ENCODE data around the gene TTC27. TPM values are rescaled to one million over a fixed set of nuclear protein-coding genes. Genes with fewer than 3 reads are reported as not detected.
"Not testable (repeated sequence)": the region's sequence is repeated elsewhere in the genome, so short reads cannot be mapped to it uniquely, and the experiment has no call there.

TTC27 gene
- total RNA-seq, 1 experiment from 2014 or later, result 23.9 TPM

DNA sequence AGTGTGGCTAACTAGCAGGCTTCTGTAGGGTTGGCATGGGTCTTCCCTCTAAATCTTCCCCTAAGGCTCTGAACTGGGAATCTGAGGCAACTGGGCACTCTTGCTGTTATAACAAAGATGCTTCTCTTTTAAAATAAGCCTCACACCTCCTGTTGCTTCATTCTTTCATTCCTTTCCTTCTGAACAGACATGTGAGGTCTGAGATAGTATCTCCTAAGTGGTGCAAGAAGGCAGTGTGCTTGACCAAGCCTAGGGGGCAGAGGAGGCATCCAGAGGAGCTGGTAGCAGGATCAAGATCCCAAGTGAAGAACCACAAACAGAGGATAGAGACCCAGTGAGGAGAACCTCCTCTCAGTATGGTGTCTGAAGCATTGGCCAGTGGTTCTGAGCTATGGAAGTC lies 90.9 kb downstream of the TTC27 start:
- DNase-seq (ENCODE audit: low read depth), result no peak

DNA sequence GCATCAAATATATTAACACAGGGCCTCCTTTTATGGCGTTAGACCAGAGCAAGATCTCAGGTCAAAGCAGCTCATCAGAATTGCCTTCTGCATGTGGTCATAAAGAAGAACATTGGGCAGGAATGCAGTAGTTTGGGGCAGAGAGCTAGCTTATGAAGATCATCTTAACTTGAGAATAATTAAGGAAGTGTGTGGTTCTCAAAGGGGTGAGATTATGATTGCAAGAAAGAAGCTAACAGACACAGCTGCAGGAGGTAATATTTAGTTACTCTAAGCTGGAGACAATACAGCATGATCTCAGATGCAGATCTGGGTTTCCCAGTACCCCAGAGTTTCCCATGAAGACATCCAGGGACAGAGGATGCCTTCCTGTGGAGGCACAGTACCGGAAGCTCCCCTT lies 91.6 kb downstream of the TTC27 start:
- DNase-seq (ENCODE audit: low read depth), result no peak

DNA sequence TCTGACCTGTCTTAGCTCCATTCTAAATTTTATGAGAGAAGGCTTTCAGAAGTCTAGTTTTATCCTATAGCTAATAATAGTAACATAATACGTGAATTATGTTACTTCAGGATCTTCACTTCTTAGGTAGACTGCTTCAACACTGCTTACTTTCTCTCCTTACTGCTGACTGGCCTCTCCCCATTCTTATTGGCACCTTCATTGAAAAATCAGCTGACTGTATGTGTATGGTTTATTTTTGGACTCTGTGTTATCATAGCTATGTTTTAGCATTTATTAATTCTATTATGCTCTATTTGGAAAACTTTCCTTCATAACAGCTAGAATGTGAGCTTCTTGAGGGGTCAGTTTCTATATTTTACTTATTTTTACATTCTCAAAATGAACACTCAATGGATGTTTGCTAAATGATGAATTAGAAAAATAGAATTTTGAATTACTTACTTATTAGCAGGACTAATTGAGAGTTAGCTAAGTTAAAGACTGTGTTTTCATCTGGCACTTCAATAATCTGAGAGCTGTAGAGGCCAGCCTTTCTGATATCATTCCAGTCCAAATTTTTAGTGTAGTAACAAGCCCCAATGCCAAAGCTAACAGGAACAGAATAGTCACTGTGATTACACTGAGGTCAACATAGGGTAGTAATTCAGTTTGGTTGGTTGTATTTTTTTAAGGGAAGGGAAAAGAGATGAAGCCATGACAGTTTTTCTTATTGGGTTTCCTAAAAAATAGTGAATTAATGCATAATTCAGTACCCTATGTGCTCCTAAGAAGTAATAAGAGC lies 92.3 kb downstream of the TTC27 start:
- no peak for DNase-seq (ENCODE audit: low read depth)

DNA sequence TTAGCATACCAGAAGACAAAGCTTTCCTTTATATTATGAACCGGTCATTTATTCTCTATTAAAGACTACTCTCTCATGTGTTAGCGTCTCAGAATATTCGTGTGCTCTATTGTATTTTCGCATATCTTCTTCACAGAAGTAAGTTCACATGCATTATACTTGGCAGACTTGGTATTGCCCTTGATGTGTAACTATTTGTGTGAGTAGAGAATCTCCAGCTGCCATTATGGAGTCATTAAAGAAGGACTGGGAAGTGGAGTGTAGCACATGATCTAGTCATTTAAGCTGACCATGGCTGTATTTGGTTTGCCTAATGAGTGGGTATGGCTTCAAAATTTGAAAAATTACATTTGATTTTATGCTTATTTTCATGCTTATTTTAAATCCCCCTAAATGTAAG lies 92.9 kb downstream of the TTC27 start:
- DNase-seq (ENCODE audit: low read depth), result no peak

DNA sequence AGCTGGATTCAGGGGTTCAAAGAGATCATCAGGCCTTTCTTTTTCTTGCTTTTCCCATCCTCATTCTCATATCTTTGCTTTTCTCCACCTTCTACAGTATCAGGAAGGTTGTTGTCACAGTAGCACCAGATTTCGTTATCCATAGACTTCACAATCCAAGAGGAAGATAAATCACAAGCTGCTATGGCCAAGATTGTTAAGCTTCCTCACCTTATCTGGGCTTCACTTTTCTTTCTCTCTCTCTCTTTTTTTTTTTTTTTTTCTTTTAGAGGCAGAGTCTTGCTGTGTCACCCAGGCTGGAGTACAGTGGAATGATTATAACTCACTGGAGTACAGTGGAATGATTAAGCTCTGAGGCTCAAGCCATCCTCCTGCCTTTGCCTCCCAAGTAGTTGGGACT lies 93.5 kb downstream of the TTC27 start:
- no peak for DNase-seq (ENCODE audit: low read depth)

DNA sequence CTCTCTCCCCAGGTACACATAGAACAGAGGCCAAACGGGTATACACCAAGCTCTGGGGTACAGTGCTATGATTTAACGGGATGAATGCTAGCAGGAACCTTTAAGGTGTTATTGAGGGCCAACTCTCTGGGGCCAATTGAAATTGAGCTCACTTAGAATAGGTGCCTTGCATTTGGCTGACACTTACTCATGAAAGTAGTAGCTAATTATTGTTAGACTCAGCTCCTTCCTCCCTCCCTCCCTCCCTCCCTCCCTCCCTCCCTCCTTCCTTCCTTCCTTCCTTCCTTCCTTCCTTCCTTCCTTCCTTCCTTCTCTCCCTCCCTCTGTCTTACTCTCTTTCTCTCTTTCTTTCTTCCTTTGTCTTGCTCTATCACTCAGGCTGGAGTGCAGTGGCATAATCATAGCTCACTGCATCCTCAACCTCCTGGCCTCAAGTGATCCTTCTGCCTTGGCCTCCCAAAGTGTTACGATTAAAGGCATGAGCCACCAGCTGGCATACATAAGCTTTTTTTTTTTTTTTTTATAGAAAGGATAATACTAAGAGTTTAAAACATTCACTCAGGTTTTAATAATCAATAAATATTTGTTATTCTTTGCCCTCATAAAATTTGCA lies 95.7 kb downstream of the TTC27 start:
- DNase-seq (ENCODE audit: low read depth), result no peak

DNA sequence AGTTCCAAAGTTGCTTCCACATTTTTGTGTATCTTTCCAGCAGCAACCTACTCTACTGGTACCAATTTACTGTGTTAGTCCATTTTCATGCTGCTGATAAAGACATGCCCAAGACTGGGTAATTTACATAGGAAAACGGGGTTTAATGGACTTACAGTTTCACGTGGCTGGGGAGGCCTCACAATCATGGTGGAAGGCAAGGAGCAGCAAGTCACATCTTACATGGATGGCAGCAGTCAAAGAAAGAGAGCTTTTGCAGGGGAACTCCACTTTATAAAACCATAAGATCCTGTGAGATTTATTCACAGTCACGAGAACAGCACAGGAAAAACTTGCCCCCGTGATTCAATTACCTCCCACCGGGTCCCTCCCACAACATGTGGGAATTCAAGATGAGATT lies 98.8 kb downstream of the TTC27 start:
- DNase-seq (ENCODE audit: low read depth), result not testable (repeated sequence)

DNA sequence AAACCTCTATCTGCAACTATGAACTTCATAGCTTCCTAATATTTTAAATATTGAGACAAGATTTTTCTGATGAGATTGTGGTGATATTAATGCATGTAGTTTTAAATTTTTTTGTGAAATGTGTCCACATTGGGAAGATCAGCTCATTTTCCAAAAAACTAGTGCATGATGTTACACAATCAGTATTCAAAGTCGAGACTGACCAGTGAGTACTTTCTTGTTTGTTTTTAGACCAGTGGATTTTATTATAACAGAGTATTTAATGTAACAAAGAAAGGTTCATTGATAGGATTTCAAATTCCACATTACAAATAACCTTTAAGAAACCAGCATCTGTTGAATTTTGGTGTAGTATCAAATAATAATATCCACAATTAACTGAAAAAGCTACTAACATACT lies 99.3 kb downstream of the TTC27 start:
- DNase-seq (ENCODE audit: low read depth), result no peak

DNA sequence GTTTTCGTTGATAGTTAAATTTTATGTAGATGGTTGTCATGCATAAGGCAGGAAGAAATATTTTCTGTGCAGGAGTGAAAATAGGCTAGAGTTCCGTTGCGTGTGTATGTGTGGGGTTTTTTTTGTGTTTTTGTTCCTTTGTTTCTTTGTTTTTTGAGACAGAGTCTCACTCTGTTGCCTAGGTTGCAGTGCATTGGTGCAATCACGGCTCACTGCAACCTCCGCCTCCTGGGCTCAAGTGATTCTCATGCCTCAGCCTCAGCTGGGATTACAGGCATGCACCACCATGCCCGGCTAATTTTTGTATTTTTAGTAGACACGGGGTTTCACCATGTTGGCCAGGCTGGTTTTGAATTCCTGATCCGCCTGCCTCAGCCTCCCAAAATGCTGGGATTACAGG lies 103.1 kb downstream of the TTC27 start:
- DNase-seq (ENCODE audit: low read depth), result not testable (repeated sequence)

DNA sequence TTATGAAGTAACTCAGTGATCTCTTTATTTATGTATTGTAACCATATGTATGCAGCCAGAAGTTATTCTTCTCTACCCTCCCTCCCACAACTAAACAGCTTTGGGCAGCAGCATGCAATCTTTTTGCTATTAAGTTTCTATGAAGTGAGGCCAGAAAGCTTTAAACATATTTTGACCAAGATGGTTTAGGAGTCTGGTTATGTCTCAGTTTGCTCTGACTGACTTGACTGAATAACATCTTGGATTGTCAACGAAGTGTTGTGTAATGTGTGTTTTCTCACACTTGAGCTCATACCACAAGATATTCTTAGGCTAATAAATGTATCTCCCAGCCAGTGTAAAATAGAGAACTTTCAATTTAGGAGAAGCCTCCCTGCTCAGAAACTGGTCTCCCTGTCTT lies 104.3 kb downstream of the TTC27 start:
- no peak for DNase-seq (ENCODE audit: low read depth)

DNA sequence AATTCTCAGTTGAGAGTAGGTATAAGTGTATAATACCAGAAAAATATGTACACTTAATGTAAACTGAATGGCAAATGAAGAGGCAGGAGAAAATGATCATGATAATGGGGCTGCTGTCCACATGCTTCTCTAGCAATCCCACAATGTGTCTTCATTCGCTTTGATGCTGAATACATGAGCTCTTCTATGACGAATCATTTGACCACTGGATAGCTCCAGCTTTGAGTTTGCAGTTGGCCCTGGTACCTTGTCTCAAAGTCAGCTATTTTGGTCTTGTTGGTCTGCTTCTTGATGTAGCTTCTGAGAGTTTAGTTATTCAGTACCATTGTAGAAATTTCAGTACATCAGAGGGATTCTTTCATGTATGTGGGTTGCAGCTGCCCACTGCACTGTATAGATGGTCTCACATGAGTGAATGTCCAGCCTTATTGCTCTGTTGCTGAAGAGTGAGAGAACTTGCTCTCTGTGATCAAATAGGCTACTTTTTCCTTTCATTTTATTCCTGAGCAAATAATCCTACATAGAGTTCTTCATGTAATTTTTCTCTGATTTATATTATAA lies 105.1 kb downstream of the TTC27 start:
- DNase-seq (ENCODE audit: low read depth), result no peak

DNA sequence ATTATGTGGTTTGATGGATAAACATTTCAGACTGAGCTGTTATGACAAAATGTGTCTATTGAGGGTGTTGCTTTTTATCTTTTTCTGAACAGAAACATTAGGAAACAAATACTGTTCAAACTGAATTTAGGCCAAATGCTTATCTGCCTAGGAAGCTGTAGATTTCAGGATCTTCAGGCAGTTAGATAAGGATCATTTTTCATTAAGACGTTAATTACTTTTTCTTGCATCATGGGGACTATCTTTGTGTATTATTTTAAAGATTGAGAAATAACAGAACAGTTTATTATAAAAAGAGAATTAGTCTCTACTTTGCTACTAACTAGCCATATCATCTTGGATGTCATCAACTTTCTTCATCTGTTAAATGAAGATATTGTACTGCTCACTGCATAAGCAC lies 107.5 kb downstream of the TTC27 start:
- no peak for DNase-seq (ENCODE audit: low read depth)

DNA sequence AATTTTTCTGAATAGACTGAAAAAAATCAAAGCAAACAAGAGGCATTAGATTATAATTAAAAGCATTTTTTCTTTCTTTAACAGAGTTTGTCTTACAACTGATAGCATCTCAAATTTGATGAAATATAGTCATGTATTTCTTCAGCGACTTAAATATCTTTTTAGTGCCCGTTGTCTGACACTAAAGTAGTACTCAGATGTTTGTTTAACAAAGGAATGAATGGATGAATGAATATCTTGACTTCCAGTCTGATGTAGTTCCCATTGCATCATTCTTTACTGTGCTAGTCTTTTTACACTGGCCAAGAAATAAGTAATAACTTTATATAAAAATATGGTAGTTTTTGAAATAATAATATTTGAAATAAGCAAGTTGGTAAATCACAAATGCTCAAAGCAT lies 111.1 kb downstream of the TTC27 start:
- no peak for DNase-seq (ENCODE audit: low read depth)

DNA sequence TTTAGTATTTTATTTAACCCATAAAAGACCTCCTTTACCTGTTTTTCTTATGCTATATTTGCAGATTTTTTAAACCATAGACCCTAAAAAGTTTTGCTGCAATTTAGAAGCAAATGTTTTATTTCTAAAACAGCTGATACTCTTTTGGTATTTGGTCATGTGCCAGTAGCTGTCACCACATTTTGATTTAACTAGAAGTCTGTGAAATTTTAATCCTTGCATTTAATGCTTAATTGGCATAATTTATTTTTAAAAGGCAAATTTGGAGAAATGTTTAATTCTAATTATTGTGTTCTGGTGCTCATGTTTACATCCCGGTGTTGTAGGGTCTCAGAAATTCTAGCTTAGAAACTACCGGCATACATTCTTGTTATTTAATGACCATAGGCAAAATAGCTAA lies 111.8 kb downstream of the TTC27 start:
- DNase-seq (ENCODE audit: low read depth), result no peak

DNA sequence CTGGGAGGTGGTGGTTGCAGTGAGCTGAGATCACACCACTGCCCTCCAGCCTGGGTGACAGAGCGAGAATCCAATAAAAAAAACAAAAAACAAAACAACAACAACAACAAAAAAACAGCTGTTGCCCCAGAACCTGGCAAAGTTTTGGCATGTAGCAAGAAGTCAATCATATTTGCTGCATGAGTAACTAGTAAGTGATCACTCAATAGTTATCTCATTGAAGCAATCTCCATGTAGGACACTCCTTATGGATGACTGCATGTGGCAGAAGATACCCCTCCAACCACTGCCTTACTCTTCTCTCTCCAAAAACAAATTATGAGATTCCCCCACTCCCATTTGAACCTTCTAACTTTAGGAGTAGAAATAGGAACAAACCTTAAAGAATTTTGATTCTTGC lies 113.7 kb downstream of the TTC27 start:
- no peak for DNase-seq (ENCODE audit: low read depth)

DNA sequence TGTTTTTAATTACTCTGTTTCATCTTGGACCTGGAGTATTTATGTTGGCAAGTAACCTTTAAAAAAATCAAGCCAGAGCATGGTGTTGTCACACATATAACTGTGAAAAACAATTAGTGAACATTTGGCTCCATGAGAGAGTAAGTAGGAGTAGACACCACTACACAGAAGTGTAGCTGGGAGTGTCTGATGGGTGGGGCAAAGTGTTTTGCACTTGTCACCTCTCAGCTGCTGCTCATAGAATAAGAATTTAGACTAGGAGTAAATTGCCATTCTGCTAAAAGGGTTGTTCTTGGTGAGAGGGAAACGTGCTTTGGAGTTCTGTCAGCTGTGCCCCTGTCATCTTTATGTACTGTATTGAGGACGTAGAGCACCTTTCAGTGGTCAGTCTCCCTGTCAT lies 114.5 kb downstream of the TTC27 start:
- DNase-seq (ENCODE audit: low read depth), result no peak

DNA sequence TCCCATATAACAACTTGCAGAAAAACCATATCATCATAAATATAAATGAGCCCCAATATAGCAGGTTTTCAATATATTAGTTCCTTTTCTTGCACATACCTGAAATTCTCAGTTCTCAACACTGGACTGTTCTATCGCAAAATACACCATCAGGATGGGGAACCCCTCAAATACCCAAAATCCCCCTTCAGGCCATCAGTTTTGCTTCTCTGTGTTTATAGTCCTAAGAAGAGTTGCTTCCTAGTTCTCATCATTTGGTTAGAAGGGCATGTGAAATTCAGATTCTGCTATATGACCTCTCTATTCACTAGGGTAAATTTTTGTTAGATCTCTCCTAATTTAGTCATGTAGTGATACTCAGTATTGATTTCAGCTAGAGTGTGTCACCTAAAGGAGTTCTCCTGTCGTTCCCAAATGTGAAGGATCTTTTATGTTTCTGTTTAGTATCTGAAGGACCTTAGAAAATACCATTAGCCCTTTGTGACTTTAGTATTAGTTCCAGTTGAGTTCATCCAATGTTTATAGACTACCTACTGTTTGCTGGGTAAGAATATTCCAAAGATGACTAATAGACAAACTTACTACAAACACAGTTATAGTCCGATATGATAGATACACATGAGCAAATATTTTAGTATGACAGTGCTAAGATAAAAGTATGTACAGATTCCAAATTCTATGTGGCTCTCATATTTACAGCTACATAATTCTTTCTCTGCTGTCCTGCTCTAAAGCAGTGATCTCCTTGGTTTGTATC lies 115.8 kb downstream of the TTC27 start:
- no peak for DNase-seq (ENCODE audit: low read depth)

DNA sequence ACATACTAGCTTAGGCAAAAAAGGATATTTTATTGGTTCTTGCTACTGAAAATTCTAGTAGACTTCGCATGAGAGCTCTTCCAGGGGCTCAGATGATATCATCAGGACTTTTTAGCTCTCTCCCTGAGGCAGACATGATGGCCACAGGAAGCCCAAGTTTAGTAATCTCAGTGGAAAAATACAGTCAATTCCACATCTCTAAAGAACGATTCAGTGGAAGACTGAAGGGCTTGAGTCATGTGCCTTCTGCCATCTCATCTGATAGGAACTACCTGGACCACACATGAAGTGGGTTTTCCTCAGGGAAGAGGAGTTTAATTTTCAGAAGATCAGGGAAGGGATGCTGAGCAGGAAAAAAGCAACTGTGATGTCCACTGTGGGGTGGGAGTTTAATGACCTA lies 117.3 kb downstream of the TTC27 start:
- peak; percentile 68 for DNase-seq (ENCODE audit: low read depth)

DNA sequence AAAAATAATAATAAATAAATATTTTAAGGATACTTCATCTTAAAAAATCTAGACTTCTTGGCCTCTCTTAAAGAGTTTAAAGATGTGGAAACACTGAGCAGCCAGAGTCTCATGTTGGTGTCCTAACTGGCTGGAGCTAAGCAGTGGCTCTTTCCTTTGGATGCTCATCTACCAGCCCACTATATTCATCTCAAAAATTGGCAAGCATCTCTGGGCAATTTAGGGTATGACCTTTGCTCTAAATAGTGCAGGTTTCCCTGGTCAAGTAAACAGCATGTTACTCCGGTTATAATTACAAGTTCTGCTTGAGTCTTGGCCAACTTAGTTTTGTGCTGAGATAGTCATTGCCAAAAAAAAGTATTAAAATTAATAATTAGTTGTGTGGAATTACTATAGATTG lies 117.8 kb downstream of the TTC27 start:
- DNase-seq (ENCODE audit: low read depth), result no peak

DNA sequence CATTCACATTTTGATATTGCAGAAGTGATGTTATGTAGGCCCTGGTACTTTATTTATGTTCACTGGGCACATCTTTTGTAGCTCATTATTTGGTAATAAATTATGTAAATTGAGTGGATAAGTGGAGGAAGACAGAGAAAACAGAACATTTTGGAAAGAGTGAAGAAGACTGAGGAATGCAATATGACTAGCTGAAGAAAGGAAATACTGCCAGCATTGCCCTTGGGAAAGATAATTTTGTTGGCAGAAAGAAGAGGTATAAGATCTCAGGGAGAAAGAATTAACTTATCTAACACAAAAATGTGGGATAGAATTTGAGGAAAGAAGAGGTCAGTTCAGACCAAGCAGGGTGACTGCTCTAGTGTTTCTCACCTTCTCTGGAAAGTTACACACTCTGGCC lies 118.8 kb downstream of the TTC27 start:
- no peak for DNase-seq (ENCODE audit: low read depth)

DNA sequence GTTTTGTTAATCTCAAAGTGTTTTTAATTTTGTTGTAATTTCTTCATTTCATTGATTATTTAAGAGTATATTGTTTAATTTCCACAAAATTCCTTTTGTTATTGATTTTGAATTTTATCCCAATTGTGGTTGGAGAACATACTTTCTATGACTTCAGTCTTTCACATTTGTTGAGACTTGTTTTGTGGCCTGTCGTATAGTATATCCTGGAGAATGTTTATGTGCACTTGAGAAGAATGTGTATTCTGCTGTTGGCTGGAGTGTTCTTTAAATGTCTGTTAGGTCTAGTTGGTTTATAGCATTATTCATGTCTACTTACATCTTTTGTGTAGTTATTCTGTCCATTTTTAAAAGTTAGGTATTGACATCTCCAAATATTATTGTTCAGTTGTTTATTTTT lies 120.3 kb downstream of the TTC27 start:
- no peak for DNase-seq (ENCODE audit: low read depth)

DNA sequence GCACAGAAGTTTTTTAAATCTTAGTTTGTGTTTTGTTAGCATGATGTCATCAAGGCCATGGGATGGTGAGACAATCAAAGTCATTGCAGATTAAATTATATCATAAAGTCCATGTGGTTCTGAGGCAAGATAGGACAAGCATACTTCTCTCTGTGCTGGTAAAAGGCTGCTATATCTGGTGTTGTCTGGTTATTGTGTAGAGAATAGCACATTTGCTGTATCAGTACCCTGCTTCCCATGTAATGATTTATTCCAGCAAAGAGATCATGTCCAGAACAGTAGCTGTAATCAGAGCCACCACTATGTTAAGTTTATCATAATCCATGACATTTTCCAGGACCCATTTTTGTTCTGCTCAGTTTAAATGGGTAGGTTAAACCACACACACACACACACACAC lies 123.0 kb downstream of the TTC27 start:
- no peak for DNase-seq (ENCODE audit: low read depth)

All from HT1080 (cell line).